IMR-90 (cell line): Measurements from ENCODE around the gene LAMTOR3. TPM values are rescaled to one million over a fixed set of nuclear protein-coding genes. Genes with fewer than 3 reads are reported as not detected.
A peak's percentile ranks its signal among the peaks of the same experiment; 100 is the strongest.

Experiments used
- ATAC-seq: fragments of 200-7000 bp; cut with Tn5 transposase; 2 replicates; pipeline ENCODE4 v1.9.1; 2020; ENCODE audit warnings: low read depth, mild to moderate bottlenecking, moderate library complexity
- BruUV-seq: library from RNA; stranded (reverse); fragments of 400-500 nt; replicated peaks from 2 replicates; lab custom pipeline; 2021; lab: Mats Ljungman, UMichigan
- CTCF ChIA-PET: fragments of 300-600 bp; formaldehyde crosslinking; extraction: SDS; loops from one replicate; lab custom pipeline; 2021; ENCODE audit warnings: antibody characterized with exemption; lab: Yijun Ruan, JAX
- POLR2A ChIA-PET: fragments of 300-600 bp; sonication (Branson Sonifier 250); formaldehyde crosslinking; loops from one replicate; lab custom pipeline; 2022; ENCODE audit warnings: antibody characterized with exemption; ENCODE audit not compliant: unreplicated experiment; lab: Charles Lee
- DNase-seq: peaks from one replicate; pipeline ENCODE4 v3.0.0; 2013
- H2AFZ ChIP-seq: replicated peaks from 2 replicates; pipeline ENCODE3; 2013; ENCODE audit warnings: low read length, mild to moderate bottlenecking; ENCODE audit not compliant: poor library complexity
- H2AK5ac ChIP-seq: 2 replicates; pipeline ENCODE4 v1.6.1; 2013; ENCODE audit warnings: low read depth, low read length, inconsistent platforms
- H2AK9ac ChIP-seq: replicated peaks from 2 replicates; pipeline ENCODE3; 2013; ENCODE audit warnings: mild to moderate bottlenecking, low read depth, low read length, moderate library complexity; ENCODE audit not compliant: poor library complexity
- H2BK120ac ChIP-seq: 2 replicates; pipeline ENCODE4 v1.6.1; 2013; ENCODE audit warnings: low read depth, low read length, inconsistent platforms
- H2BK15ac ChIP-seq: 3 replicates; pipeline ENCODE4 v1.6.1; 2013; ENCODE audit warnings: low read depth, low read length, inconsistent platforms
- H2BK20ac ChIP-seq: 2 replicates; pipeline ENCODE4 v1.6.1; 2013; ENCODE audit warnings: low read depth, mild to moderate bottlenecking, inconsistent platforms, low read length, moderate library complexity
- H2BK5ac ChIP-seq: 2 replicates; pipeline ENCODE4 v1.6.1; 2013; ENCODE audit warnings: mild to moderate bottlenecking, low read depth, low read length, inconsistent platforms; ENCODE audit not compliant: poor library complexity, severe bottlenecking
- H3K14ac ChIP-seq: replicated peaks from 2 replicates; pipeline ENCODE4 v1.6.1; 2013; ENCODE audit warnings: low read depth, low read length, inconsistent platforms
- H3K18ac ChIP-seq: 2 replicates; pipeline ENCODE4 v1.6.1; 2013; ENCODE audit warnings: low read depth, low read length, control low read depth
- H3K23ac ChIP-seq: 2 replicates; pipeline ENCODE4 v1.6.1; 2013; ENCODE audit warnings: low read depth, low read length, inconsistent platforms
- H3K27ac ChIP-seq: 2 replicates; pipeline ENCODE4 v1.5.1; 2013; ENCODE audit warnings: mild to moderate bottlenecking, control low read depth, low read length; ENCODE audit not compliant: insufficient read depth
- H3K27me3 ChIP-seq: 2 replicates; pipeline ENCODE4 v1.6.1; 2013; ENCODE audit warnings: low read length; ENCODE audit not compliant: control insufficient read depth, insufficient read depth
- H3K36me3 ChIP-seq: 2 replicates; pipeline ENCODE4 v1.6.1; 2013; ENCODE audit warnings: low read length, mixed read lengths; ENCODE audit not compliant: control insufficient read depth, insufficient read depth
- H3K4ac ChIP-seq: 2 replicates; pipeline ENCODE4 v1.6.1; 2013; ENCODE audit warnings: low read depth, low read length, inconsistent platforms
- H3K4me1 ChIP-seq: 2 replicates; pipeline ENCODE4 v1.6.1; 2013; ENCODE audit warnings: low read length, mixed read lengths; ENCODE audit not compliant: control insufficient read depth, insufficient read depth
- H3K4me2 ChIP-seq: 2 replicates; pipeline ENCODE4 v1.6.1; 2013; ENCODE audit warnings: low read depth, mild to moderate bottlenecking, control low read depth, low read length, moderate library complexity
- H3K4me3 ChIP-seq: 2 replicates; pipeline ENCODE4 v1.5.1; 2013; ENCODE audit warnings: low read depth, mild to moderate bottlenecking, control low read depth, low read length, moderate library complexity; ENCODE audit not compliant: insufficient read depth
- H3K56ac ChIP-seq: 2 replicates; pipeline ENCODE4 v1.6.1; 2013; ENCODE audit warnings: low read length, inconsistent platforms; ENCODE audit not compliant: insufficient read depth; ENCODE audit errors: extremely low read depth
- H3K79me1 ChIP-seq, 2 experiments: 2 replicates each; pipeline ENCODE4 v1.6.1; 2013; ENCODE audit warnings: low read length in 2 of 2, inconsistent platforms in 1 of 2, low read depth in 1 of 2
- H3K9ac ChIP-seq: 2 replicates; pipeline ENCODE4 v1.6.1; 2013; ENCODE audit warnings: low read depth, low read length, control low read depth
- H3K9me1 ChIP-seq: 2 replicates; pipeline ENCODE4 v1.6.1; 2013; ENCODE audit warnings: low read length, inconsistent platforms; ENCODE audit not compliant: insufficient read depth
- H3K9me3 ChIP-seq: 2 replicates; pipeline ENCODE4 v1.6.1; 2013; ENCODE audit warnings: low read length; ENCODE audit not compliant: control insufficient read depth, insufficient read depth
- H4K20me1 ChIP-seq: 2 replicates; pipeline ENCODE4 v1.6.1; 2013; ENCODE audit warnings: low read length, inconsistent platforms; ENCODE audit not compliant: insufficient read depth
- H4K5ac ChIP-seq: 2 replicates; pipeline ENCODE4 v1.6.1; 2013; ENCODE audit warnings: mild to moderate bottlenecking, low read depth, low read length, control low read depth
- H4K8ac ChIP-seq, 2 experiments: 2 replicates each; pipeline ENCODE4 v1.6.1; 2013; ENCODE audit warnings: low read depth in 2 of 2, low read length in 2 of 2, control low read depth in 1 of 2, inconsistent platforms in 1 of 2
- H4K91ac ChIP-seq: 2 replicates; pipeline ENCODE4 v1.6.1; 2013; ENCODE audit warnings: low read depth, low read length, inconsistent platforms; ENCODE audit not compliant: insufficient read depth
- BHLHE40 ChIP-seq: fragments of 150-350 bp; IDR thresholded peaks from 2 replicates; pipeline ENCODE4 v1.6.1; 2016; ENCODE audit warnings: mild to moderate bottlenecking, low read depth, low read length
- CHD1 ChIP-seq: IDR thresholded peaks from 2 replicates; pipeline ENCODE4 v1.6.1; 2012; ENCODE audit warnings: low read depth, low read length, improper control_type of control experiment
- MAFK ChIP-seq: IDR thresholded peaks from 2 replicates; pipeline ENCODE4 v1.6.1; 2012; ENCODE audit warnings: low read depth, low read length, improper control_type of control experiment
- MAZ ChIP-seq: IDR thresholded peaks from 2 replicates; pipeline ENCODE4 v1.6.1; 2012; ENCODE audit warnings: low read depth, mild to moderate bottlenecking, low read length, improper control_type of control experiment, moderate library complexity, borderline replicate concordance
- RAD21 ChIP-seq: IDR thresholded peaks from 2 replicates; pipeline ENCODE4 v1.6.1; 2012; ENCODE audit warnings: low read length, improper control_type of control experiment
- RFX5 ChIP-seq: IDR thresholded peaks from 2 replicates; pipeline ENCODE4 v1.8.0; 2012; ENCODE audit warnings: low read depth, mild to moderate bottlenecking, low read length, moderate library complexity
- WGBS, 2 experiments: methylation state at CpG; one replicate each; pipeline versions ENCODE4 v1.1.5 to v1.1.7; 2013; ENCODE audit warnings: missing lambda C conversion rate in 2 of 2; ENCODE audit not compliant: insufficient read length in 1 of 2; ENCODE audit errors: extremely low coverage in 2 of 2; 5-methylcytosine and 5-hydroxymethylcytosine counted together
- dilution Hi-C: fragments of 300-500 bp; cut with HindIII; formaldehyde crosslinking; loops from one replicate; pipeline ENCODE4 v1.14.3; 2018; ENCODE audit warnings: low sequenced_read_pairs; ENCODE audit not compliant: unreplicated experiment
- in situ Hi-C: fragments of 300-500 bp; cut with MboI; formaldehyde crosslinking; loops from 3 replicates; pipeline ENCODE4 v1.14.3; 2019; ENCODE audit warnings: low sequenced_read_pairs, inconsistent platforms, mixed read lengths
- intact Hi-C: fragments of 100-400 bp; cut with micrococcal nuclease; formaldehyde crosslinking; loops from 2 replicates; pipeline ENCODE4 v1.10.0; 2022
- polyA plus RNA-seq, 3 experiments: library from polyadenylated mRNA; depleted of rRNA; stranded (reverse); fragments of >200 nt; gene quantifications; 2 replicates each; pipeline ENCODE4 v1.2.3, GENCODE V29; 2012; ENCODE audit warnings: low replicate concordance in 1 of 3
- total RNA-seq: library from RNA; depleted of rRNA; stranded (reverse); fragments of >200 nt; gene quantifications from 2 replicates; pipeline ENCODE4 v1.2.3, GENCODE V29; 2012
- TF ChIP-seq, protein P1 (sequence below): conservative IDR thresholded peaks from 2 replicates; pipeline ENCODE4 v1.5.1; 2012; ENCODE audit warnings: mild to moderate bottlenecking, low read depth, low read length, improper control_type of control experiment

The LAMTOR3 gene
- total and polyA plus RNA-seq, 2 of the 4 experiments (the other 2 are of a cell fraction): 28.6 to 35.7 TPM

DNA sequence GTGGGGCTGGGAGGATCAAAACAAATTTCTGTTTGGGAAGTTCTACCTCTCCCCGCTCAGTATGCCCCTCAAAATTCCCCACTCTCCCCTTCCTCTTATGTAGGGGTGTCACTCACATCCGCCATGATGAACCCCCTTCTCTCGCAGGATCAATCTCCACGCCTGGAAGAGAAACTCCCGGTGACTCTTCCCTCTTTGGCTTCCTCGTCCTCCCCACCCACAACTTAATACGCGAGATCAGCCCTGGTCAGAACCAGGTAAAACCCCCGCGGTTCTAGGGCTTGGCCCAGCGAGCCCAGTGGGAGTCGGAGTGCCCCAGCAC is 427 bp downstream of the LAMTOR3 start:
- Histone ChIP-seq H3K14ac (peak overlapping the region; percentile 88), H2AK5ac (peak overlapping the region; percentile 75; the same call in 1 of the 2 replicates), H4K5ac (peak overlapping the region; percentile 99), H4K8ac (peak overlapping the region; percentile 83 to 98), H3K9me3 (no peaks in the 10 kb centered on the region), H3K4me3 (peak overlapping the region; percentile 99), H2BK5ac (peak overlapping the region; percentile 86), H3K23ac (peak overlapping the region; percentile 77; the same call in 1 of the 2 replicates), H3K27ac (peak overlapping the region; percentile 96), H3K36me3 (no peaks in the 10 kb centered on the region; the same call in 1 of the 2 replicates), H2BK20ac (no peak overlapping the region), H2BK120ac (no peak overlapping the region), H2BK15ac (no peak overlapping the region), H2AFZ (peak overlapping the region; percentile 98), H3K4me1 (peaks cover 4% of the 10 kb centered on the region), H2AK9ac (peak overlapping the region; percentile 96), H4K91ac (peak overlapping the region; percentile 63), H3K4me2 (peak overlapping the region; percentile 58), H3K9me1 (no peaks in the 10 kb centered on the region), H3K56ac (peak overlapping the region; percentile 72; the same call in 1 of the 2 replicates), H3K79me1 (peaks cover 4 to 29% of the 10 kb centered on the region in 2 experiments), H3K9ac (peak overlapping the region; percentile 95), H3K4ac (peak overlapping the region; percentile 92), H3K18ac (no peak overlapping the region; the same call in 1 of the 2 replicates), H4K20me1 (no peaks in the 10 kb centered on the region; the same call in 1 of the 2 replicates), H3K27me3 (no peaks in the 10 kb centered on the region)
- DNase-seq: no peak
- no TSS peak for BruUV-seq
- in situ Hi-C loops (no loop called here), intact Hi-C loops (loop anchor here (2.0 to 5.0 kb wide), 3 partner anchors 55 to 331 kb away; no protein-coding TSS in a partner anchor), dilution Hi-C loops (no loop called here)
- ChIA-PET POLR2A (interaction anchor here (1.2 kb wide), 1 partner anchor 53 kb away, joined by 3 read pairs; the partner anchor contains the start of gene DNAJB14), CTCF (no interaction called here)
- no peak for ATAC-seq
- 5% methylated on average over 4 of the region's 12 CpGs; no CpG with 5 or more reads in 1 of the 2 experiments for WGBS, 2 experiments
- TF ChIP-seq MAZ (no peak), CHD1 (no peak), BHLHE40 (no peak), MAFK (no peak), RAD21 (no peak), RFX5 (no peak)
- TF ChIP-seq, protein P1, sequence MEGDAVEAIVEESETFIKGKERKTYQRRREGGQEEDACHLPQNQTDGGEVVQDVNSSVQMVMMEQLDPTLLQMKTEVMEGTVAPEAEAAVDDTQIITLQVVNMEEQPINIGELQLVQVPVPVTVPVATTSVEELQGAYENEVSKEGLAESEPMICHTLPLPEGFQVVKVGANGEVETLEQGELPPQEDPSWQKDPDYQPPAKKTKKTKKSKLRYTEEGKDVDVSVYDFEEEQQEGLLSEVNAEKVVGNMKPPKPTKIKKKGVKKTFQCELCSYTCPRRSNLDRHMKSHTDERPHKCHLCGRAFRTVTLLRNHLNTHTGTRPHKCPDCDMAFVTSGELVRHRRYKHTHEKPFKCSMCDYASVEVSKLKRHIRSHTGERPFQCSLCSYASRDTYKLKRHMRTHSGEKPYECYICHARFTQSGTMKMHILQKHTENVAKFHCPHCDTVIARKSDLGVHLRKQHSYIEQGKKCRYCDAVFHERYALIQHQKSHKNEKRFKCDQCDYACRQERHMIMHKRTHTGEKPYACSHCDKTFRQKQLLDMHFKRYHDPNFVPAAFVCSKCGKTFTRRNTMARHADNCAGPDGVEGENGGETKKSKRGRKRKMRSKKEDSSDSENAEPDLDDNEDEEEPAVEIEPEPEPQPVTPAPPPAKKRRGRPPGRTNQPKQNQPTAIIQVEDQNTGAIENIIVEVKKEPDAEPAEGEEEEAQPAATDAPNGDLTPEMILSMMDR: no peak
